WI38 (cell line): ENCODE data around the gene PADI1.

ENCODE experiments used
- H3K4me3 ChIP-seq: 2 replicates; pipeline ENCODE4 v1.5.1; 2011; ENCODE audit warnings: low read depth, mild to moderate bottlenecking, control low read depth, low read length
- TF ChIP-seq, protein P1 (sequence below): IDR thresholded peaks from 2 replicates; pipeline ENCODE4 v1.5.1; 2012; ENCODE audit warnings: low read depth, mild to moderate bottlenecking, control low read depth, low read length

Gene PADI1, protein sequence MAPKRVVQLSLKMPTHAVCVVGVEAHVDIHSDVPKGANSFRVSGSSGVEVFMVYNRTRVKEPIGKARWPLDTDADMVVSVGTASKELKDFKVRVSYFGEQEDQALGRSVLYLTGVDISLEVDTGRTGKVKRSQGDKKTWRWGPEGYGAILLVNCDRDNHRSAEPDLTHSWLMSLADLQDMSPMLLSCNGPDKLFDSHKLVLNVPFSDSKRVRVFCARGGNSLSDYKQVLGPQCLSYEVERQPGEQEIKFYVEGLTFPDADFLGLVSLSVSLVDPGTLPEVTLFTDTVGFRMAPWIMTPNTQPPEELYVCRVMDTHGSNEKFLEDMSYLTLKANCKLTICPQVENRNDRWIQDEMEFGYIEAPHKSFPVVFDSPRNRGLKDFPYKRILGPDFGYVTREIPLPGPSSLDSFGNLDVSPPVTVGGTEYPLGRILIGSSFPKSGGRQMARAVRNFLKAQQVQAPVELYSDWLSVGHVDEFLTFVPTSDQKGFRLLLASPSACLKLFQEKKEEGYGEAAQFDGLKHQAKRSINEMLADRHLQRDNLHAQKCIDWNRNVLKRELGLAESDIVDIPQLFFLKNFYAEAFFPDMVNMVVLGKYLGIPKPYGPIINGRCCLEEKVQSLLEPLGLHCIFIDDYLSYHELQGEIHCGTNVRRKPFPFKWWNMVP

DNA sequence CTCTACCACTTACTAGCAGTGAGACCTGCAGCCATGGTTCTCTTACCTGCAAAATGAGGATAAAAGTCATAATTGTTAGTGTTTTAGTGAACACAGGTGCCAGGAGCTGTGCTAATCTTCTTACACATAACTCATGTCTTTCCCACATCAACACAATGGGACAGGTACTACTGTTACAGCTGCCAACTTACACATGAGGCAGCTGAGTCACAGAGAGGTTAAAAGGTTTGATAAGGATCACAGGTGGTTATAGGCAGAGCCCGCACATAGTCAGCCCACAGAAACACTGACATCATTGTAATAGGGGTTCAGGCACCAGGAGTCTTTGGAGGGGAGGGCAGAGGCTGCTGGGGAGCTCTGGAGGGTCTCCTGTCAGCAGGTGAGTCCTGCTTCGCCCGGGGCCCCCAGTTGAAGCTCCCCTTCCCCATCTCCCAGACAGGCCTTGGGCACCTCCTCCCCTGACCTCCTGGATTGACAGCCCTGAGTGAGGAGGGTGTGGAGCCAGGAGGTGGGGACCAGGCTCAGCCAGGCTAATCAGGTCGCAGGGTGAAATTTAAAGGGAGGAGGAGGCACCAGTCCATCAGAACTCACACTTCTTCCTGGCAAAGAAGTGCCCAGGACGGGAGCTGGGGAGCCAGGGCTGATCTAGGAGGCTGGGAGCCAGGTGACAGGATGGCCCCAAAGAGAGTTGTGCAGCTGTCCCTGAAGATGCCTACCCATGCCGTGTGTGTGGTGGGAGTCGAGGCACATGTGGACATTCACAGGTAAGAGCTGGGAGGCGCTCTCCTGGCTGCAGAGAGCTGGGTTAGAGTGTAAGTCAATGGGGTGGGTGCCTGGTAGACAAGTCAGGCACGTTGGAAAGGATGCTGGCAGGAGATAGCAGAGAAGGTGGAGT is at the start of gene PADI1:
Gene PADI1 (plus strand): TSS at position 583 of the 895 bp plus-strand sequence. CDS start 90 bp downstream, at position 673.
- TF ChIP-seq, protein P1, sequence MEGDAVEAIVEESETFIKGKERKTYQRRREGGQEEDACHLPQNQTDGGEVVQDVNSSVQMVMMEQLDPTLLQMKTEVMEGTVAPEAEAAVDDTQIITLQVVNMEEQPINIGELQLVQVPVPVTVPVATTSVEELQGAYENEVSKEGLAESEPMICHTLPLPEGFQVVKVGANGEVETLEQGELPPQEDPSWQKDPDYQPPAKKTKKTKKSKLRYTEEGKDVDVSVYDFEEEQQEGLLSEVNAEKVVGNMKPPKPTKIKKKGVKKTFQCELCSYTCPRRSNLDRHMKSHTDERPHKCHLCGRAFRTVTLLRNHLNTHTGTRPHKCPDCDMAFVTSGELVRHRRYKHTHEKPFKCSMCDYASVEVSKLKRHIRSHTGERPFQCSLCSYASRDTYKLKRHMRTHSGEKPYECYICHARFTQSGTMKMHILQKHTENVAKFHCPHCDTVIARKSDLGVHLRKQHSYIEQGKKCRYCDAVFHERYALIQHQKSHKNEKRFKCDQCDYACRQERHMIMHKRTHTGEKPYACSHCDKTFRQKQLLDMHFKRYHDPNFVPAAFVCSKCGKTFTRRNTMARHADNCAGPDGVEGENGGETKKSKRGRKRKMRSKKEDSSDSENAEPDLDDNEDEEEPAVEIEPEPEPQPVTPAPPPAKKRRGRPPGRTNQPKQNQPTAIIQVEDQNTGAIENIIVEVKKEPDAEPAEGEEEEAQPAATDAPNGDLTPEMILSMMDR, result no peak
- no peak within 1 kb of the TSS for H3K4me3 ChIP-seq

DNA sequence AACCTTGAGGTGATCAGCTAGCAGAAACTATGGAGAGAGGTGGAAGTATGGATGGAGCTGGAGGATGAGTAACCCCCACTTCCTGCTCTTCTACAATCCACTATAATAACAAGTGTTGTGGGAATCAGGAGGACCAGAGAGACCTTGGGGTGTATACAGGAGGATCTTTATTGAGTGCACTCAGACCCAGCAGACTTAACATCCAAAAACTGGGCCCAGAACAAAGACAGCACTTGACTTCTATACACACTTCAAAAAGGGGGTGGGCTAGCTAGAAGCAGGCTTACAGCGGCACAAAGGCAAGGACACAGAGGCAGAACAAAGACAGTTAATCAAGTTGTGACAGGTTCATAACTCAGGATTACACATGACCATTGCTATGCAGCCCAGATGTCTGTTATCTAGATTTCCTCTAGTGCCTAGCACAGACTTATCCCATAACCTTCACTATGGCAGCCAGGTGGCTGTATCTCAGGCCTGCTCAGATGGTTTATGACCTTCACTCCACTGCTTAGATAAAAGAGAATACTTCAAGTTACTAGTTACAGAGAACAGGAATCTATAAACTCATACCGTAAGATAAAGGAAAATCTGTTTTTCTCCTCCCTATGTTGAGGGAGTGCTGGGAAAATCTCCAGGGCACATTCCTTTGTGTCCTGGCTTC is 49.5 kb upstream of the PADI1 start:
- H3K4me3 ChIP-seq, result no peak overlapping the region
- TF ChIP-seq, protein P1, result no peak

DNA sequence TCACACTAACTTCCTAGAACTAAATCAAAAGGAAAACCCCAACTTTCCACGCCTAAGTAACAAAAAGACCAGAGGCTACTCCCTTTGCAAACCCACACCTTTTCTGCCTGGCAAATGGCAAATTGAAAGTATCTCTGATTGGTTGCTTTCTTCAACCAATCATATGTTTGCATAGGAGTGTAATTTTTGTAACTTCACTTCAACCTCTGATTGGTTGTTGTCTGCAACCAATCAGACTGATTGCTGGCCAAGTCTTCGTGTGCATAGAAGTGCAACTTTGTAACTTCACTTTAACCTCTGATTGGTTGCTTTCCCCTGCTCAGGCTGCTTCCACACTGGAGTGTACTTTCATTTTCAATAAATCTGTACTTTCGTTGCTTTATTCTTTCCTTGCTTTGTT is 48.8 kb upstream of the PADI1 start:
- TF ChIP-seq, protein P1, result no peak
- no peak overlapping the region for H3K4me3 ChIP-seq

DNA sequence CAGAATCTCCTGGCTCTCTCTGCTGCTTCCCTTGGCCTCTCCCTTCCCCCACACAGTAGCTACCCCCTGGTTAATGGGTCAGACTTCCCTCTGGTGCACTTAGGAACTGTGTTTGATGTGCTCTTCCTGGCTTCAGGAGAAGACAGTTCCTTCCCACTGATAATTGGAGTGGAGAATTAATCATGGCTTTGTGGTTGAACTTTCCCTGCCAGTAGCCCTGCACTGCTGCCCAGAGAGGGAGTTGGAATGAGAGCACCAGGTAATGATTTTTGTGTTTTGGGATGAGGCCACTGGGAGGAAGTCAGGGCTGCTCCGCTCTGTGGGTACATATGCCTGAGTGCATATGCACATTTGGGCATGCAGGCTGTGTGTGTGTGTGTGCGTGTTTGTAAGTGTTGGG is 46.0 kb upstream of the PADI1 start:
- TF ChIP-seq, protein P1, result no peak
- no peak overlapping the region for H3K4me3 ChIP-seq

DNA sequence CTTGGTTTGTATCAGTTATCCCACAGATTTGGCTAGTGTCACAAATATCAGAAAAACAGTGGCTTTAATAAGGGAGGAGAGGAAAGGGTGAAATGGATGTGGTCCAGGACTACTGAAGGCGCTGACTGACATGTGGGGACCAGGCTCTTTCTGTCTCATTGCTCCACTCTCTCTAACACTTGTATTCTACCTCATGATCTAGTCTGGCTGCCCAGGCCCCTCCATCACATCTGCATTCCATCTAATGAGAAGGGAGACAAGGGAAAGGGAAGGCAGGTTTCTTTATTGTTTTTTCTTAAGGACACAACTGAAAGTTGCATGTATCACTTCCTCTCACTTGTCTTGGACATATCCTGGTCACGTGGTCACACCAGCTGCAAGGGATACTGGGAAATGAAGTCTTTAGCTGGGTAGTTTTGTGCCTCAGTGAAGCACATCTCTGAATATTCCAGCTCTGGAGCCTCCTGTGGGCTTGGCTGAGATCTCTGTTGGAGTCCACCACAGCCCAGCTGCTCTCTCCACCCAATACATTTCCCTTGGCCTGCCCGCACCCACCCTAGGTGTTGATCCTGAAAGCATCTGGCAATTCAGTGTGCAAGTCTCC is 43.7 kb upstream of the PADI1 start:
- TF ChIP-seq, protein P1, result no peak

DNA sequence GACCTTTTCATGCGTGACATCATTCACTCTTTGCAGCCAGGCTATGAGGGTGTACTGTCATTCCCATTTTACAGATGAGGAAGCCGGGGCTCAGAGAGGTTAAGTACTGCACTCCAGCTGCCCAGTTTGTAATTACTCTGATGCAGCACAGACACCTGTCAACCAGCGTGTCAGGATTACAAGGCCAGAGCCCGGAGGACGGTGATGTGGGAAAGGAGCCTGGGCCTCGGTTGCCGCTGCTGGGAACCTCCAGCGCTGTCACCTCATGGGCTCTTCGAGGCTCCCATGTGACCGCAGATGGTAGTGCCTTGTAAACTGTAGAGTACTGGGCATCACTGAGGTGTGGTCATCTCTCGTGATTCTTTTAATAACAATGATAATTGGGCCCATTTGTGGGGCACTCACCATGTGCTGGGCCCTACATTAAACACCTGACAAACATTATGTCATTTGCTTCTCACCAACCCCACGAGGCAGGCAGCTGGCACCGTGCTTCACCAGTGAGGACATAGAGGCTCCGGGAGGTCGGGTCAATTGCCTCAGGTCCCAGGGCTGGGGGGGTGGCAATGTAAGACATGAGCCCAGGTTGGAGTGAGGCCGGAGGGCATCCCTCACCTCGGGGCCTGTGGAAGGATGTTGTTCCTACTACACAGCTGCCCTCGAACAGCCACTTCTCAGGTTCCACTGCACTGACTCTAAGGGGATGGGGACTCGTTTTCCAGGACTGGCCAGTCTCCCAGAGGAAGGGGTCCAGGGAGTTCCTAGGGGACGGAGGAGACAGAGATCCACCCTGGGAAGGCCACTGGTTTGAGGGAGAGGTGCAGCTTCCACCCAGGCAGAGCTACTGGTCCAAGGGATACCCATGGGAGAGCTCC is 42.8 kb upstream of the PADI1 start:
- no peak overlapping the region for H3K4me3 ChIP-seq
- TF ChIP-seq, protein P1, result no peak

More for the DNA sequence above, 43.7 kb upstream of the PADI1 start:
- H3K4me3 ChIP-seq, result no peak overlapping the region
